HG03060 (cell line): ENCODE results near the gene PRSS27.
A peak's percentile ranks its signal among the peaks of the same experiment; 100 is the strongest.
"Not testable (repeated sequence)": the region's sequence is repeated elsewhere in the genome, so short reads cannot be mapped to it uniquely, and the experiment has no call there.

ENCODE experiments used
- ATAC-seq: cut with Tn5 transposase; IDR thresholded peaks from one replicate; pipeline ENCODE4 v1.9.1; 2021; ENCODE audit warnings: low read depth, moderate number of reproducible peaks; ENCODE audit not compliant: unreplicated experiment

Gene PRSS27

DNA sequence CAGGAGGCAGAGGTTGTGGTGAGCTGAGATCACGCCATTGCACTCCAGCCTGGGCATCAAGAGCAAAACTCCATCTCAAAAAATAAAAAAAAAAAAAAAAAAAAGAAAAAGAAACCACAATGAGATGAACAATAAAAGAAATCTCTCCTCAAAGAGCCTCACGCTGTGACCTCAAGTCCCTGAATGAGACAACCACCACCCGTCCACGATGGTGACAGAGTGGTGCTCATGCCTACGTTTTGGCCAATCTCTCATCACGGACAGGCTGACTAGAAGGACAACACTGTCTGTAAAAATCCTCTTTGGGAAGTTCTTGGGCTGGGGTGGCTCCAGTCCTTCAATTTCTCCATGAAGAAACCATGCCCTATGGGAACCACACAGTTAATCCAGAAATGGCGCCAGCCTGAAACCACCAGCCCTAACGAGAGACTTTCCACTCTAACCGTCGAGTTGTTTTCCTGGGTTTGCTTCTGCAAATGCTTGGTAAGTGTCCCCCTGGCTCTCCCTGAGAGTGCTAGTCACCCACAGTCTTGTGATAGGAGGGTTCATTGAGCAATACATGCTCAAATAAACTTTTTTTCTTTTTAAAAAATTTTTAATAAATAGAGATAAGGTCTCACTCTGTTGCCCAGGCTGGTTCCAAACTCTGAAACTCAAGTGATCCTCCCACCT lies 15.0 kb upstream of the PRSS27 start:
- no peak for ATAC-seq

DNA sequence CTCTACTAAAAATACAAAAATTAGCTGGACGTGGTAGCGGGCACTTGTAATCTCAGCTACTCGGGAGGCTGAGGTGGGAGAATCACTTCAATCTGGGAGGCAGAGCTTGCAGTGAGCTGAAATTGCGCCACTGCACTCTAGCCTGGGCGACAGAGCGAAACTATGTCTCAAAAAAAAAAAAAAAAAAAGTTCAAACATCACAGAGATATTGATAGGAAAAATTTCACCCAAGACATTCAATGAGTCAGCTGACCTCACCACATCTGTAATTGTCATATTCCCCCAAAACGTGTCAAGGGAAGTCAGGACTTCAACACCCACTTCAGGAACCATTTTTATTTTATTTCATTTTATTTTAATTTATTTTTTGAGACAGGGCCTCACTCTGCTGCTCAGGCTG lies 8.0 kb upstream of the PRSS27 start:
- ATAC-seq: no peak

DNA sequence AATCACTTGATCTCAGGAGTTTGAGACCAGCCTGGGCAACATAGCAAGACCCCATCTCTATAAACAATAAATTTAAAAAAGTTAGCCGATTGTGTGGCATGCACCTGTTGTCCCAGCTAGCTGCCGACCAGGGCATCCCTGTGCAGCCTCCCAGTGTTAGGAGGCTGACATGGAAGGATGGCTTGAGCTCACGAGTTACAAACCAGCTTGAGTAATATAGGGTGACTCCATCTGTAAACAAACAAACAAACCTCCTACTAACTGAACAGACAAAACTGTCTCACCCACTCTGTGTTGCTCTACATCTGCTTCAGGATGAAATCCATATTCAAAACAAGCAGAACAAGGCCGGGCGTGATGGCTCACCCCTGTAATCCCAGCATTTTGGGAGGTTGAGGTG lies 6.9 kb upstream of the PRSS27 start:
- ATAC-seq: no peak

DNA sequence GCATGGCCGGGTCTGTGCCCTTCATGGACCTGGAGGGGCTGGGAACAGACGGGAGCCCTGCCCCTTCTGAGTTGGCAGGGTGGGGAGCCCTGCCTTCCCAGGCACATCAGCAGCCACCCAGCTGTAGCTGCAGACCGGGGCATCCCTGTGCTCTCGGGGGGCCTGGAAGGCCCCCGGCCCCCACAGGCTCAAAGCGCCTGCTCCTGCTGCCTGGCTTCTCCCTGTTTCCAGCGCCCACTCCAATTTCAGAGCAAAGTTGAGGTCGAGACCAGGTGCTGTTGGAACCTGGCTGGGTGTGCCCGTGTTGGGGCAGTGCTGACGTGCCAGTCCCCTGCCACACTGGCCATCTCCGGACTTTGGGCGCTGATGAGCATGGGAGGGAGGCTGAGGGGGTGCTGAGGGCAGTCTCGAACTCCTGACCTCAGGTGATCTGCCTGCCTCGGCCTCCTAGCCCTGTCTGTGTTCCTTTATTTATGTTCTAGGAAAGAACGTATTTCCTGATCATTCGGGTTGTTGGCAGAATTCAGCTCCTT lies 4.9 kb upstream of the PRSS27 start:
- ATAC-seq: no peak

DNA sequence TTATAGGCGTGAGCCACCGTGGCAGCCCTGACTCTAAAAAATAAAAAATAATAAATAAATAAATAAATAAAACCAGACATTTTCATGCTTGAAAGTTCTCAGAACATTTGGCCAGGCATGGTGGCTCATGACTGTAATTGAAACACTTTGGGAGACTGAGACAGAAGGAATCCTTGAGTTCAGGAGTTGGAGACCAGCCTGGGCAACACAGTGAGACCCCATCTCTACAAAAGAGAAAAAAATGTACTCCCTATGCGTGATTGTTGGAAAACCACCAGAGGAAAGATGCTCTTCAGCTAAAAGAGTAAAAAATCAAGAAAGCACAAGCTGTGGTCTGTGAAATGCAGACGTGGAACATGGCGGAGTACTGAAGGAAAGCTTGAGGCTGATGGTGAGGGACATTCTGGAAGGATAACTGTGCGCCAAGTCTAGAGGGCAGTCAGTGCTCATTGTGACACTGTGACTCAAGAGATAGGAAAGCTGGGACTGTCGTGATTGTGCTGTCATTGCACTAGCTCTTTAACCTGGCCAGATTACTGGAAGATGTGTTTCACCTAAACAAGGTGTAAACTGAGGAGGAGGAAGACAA lies 4.2 kb upstream of the PRSS27 start:
- ATAC-seq: no peak

DNA sequence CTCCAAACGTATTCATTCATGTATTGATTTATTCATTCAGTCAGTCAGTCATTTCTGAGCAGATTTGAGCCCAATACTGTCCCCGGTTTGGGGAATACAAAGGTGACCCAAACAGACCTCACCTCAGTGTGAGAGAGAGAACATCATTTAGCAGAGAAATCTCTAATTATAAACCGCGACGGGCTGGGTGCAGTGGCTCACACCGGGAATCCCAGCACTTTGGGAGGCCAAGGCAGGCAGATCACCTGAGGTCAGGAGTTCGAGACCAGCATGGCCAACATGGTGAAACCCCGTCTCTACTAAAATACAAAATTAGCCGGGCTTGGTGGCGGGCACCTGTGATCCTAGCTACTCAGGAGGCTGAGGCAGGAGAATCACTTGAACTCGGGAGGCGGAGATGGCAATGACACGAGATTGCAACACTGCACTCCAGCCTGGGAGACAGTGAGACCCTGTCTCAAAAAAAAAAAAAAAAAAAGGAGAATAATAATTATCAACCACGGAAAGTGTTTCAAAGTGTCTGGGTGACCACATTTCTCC lies 1.7 kb upstream of the PRSS27 start:
- not testable (repeated sequence) for ATAC-seq

DNA sequence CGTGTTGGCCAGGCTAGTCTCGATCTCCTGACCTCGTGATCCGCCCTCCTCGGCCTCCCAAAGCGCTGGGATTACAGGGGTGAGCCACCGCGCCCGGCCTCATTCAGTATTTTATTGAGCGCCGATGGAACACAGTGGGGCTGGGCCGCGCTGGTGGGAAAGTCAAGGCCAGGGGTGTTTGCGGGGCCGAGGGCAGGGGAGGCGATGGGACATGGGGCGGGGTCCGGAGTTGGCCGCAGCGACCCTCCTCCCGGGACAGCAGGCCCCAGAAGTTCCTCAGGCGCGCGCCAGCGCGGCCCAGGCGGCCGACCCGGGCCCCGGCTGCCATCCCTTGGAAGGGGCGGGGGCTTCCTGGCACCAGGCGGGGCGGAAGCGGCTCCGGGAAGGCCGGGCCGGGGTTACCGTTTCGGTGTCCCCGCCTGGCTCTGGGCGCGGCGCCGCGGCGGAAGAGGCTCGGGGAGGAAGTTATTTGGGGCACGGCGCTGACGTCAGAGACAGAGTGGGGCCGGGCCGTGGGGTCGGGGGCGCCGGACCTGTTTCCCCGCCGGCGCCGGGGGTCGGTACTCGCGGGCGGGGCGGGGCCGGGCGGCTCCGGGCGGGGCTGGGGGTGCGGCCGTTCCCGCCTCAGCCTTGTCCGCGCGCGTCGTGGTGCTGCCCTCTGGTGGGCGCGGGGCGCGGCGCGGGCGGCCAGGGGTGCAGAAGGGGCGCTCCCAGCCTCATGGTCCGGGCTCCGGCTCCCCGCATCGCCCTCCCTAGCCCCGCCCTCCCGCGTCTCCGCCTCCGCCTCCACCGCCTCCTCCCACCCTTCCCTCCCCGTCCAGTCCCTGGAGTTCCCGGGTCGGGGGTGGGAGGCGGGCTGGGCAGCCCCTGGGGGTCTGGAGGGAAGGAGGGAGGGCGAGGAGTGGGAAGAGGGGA lies 952 bp upstream of the PRSS27 start:
- peak; percentile 41 for ATAC-seq

DNA sequence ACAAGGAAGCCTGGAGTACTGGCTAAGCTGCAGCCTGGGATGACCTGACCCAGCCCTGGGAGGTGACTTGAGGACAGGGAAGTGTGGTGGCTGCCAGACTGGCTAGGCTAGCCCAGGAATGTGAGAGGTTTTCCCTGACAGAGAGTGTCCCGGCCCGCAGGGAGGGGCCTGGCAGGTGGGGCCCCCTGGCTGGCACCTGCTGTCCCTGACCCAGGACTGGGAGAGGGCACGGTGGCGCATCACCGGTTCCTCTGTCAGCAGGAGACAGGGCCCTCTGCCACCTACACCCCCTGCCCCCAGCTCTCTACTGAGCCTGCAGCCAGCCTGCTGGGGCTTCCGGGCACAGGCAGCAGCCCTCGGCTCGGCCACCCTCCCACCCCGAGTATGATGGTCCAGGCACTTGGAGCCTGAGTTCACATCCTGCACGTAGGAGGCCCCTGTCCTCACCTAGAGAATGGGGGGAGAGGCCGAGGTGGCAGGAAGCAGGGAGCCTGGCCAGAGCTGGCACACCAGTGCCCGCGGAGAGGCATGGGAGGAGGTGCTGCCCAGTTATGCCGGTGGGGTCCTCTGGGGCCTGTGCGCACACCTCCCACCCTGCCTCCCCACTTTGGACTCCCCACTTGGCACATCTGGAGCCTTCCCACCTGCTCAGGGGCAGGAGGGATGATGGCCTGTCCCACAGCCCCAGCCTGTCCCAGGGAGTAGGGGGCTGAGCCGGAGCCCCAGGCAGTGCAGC lies 528 bp downstream of the PRSS27 start:
- no peak for ATAC-seq

DNA sequence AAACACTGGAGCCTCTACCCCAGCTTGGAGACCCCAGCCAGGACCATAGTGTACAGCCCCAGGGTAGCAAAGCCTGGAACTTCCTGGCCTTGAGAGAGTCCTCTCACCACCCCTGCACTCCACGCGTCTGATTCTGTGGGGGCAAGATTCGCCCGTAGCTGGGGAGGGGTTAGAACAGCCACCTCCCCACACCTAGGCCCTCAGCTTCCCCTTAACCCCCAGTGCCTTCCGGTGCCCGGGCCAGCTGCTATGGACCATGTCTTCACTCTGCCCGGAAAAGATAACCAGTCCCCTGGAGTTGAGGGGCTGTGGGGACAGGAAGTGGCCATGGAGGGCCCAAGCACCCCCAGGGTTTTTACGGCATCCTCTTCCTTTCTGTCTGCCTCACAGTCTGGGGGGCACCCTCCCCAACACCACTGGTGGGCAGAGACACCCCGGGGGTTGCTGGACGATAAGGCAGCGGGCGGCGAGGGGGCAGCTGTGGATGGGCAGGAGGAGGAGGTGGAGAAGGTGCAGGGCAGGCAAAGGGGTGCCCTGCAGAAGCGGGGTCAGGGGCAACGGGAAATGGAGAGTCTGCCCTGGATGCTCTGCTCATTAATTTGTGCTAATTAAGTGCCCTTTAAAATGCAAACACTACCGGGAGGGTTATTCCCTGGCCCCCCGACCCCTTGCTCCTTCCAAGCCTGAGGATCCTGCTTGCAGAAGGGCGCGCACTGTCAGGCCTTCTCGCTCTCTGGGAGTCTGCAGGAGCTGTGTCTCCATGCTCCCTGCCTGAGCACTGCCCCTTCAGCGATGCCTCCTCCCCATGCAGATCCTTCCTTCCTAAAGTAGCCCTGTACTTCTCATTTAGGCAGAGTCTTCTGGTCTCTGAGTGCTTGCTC lies 2.4 kb downstream of the PRSS27 start:
- ATAC-seq: no peak

DNA sequence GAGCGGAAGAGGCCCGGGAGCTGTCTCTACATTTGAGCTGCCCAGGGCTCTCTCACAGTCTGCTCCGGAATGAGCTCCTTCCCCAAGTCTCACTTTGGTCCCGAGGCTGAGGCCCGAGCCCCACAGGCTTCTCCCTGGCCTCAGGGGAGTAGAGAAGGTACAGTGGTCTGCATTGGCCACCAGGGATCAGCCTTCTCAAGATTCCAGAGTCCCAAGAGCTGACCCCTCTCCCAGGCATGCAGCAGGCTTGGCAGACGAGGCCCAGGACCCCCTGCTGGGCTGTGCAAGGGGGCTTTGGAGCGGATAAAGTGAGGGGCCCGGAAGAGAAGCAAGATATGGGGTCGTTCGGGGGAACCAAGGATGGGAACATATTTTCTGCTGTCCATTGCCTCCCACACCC lies 3.1 kb downstream of the PRSS27 start:
- ATAC-seq: no peak

DNA sequence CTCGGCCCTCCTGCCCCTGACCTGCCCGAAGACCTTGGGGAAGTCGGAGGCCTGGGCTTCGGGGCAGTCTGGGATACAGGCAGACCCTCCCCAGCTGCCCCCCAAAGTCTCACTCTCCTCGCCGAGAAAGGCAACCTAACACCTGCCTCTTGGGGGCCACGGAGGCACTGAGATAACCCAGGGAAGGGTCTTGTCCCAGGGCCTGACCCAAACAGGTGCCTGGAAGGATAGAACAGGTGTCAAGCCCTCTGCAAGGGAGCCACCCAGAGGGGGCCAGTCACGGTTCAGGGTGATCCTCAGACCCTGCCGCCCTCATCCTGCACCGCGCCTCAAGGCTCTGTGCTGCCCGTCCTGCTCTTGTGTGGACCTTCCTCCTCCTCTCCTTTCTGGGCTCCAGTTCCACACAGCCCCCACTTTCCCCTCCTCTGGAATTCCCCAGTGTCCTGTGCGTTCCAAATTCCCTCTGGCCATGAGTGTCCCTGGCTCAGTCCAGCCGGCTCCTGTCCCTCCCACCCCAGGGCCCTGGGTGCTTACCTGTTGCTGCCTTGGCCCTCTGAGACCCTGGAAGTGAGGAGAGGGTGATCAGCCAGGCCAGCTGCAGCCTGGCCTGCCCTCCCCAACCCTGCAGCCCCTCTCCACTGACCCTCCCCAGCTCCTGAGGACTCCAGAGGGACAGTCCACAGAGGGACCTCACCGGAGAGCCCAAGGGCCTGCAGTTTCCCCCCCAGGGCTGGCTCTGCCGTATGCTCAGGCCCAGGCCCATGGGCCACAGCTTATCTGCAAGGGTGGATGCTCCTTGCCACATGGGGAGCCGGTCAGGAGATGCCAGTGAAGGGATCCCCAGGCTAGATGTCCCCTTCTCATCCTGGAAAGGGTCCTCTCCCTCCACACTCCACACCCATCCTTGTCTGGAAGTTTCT lies 3.8 kb downstream of the PRSS27 start:
- ATAC-seq: no peak

DNA sequence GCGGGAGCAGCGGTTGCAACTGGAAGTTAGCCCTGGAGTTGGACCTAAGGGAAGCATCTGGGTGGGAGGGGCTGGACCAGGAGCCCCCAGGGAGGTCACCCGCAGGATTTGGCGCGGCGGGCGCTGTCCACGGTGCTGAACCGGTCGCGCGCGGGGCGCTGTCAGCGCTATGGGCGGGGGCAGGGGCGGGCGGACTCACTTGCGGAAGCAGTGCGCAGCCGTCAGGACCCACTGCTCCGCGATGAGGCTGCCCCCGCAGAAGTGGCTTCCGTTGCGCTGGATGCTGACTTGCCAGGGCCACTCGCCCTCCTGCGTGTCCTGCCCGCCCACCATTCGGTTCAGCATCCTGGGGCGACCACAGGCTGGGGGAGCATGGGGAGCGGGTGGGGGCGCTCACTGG lies 4.5 kb downstream of the PRSS27 start:
- no peak for ATAC-seq

DNA sequence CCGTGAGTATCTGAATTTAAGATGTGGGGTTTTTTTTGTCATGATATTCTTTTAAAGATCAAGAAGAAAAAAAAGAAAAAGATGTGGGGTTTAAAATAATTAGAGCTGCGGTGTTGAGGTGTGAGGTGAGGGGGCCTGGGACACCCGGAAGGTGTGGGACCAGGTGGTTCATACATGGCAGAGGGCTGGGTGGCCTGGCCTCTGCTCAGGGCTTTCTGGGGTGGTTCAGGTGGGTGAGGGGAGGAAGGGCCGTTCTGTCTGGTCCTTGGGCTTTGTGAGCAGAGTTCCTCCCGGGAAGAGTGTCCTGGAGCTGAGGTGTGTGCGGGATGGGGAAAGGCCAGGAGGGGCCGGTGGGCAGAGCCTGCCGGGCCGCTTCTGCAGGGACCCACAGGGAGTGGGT lies 5.0 kb downstream of the PRSS27 start:
- no peak for ATAC-seq

DNA sequence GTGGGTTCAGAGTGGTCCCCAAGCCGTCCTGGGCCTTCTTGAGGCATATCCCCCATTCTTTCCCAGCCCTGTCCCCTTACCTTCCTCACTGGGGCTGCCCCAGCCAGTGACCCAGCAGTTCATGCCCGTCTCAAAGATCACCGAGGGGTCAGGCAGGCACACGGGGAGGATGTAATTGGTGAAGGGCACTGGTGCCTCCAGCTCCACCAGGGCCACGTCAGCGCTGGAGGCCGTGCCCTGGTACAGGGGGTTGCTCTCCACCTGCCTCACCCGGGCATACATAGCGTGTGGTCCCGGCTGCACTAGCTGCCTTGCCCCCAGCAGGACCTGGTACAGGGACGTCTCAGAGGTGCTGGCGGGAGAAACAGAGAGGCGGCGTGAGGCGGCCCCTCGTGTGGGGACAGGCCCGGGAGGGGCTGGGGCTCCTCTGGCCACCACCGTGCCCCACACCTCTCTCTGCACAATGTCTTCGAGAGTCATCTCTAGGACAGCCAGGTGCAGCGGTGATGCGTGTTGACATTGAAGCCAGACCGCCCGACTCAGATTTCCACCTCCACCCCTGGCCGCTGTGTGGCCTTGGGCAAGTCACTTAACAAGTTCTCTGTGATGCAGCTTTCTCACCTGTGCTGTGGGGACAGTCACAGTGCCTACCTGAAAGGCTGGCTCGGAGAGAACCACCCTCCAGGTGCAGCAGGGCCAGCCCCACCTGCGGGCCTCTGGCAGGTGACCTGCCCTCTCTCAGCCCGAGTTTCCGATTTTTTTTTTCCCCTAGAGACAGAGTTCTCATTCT lies 5.8 kb downstream of the PRSS27 start:
- no peak for ATAC-seq

DNA sequence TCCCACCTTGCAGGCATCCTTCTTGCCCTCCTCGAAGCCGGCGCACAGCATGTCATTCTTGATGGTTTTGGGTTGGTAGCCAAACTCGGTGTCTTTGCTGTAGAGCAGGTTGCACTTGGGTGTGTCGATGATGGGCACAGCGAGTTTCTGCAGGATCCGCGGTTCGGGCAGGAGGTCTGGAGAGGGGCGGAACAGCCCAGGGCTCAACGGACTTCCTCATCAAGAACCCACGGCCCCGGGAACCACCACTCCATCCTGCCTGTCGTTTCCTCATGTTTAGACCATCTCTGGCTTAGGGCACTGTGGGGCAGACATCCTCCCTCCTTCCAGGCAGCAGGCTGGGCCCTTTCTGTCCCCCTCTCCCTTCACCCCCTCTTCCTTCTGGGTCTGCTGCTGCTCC lies 6.5 kb downstream of the PRSS27 start:
- no peak for ATAC-seq

DNA sequence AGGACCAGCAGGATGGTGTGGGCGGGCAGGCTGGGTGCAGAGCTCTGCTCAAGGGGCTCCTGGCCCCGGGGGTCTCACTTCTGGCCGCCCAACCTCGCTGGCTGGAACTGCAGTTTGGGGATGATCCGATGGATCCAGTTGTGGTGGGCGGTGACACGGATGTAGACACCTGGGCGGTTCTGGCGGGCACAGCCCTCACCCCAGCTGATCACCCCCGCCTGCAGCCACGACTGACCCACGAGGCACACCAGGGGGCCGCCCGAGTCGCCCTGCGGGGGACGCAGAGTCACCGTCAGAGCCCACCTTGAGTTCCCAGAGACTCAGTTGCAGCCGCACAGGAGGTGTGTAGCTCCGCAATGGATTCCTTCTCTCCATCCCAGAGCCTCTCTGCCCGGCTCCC lies 7.5 kb downstream of the PRSS27 start:
- no peak for ATAC-seq

DNA sequence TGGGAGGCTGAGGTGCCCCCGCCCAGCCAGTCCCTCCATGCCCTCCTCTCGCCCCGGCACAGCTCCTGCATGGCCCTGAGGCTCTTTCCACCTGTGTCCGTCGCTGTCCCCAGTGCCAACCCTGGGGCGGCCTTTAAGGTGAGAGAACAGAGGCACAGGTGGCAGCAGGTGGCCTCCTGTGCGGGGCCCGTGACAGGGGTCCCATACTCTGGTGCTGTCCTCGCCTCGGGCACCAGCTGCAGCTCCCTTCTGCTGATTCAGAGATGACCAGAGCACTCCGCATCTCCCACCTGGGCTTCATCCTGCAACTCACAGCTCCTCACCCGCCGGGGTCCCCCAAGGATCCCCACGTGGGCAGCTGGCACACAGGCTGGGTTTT lies 8.0 kb downstream of the PRSS27 start:
- ATAC-seq: no peak
